Fibroblast of skin of right quadriceps (primary cell): ENCODE results near the gene CACNA2D2.
A peak's percentile ranks its signal among the peaks of the same experiment; 100 is the strongest.

Source experiments
- DNase-seq: peaks from one replicate; pipeline ENCODE4 v3.0.0-alpha.2; 2013

Gene CACNA2D2

DNA sequence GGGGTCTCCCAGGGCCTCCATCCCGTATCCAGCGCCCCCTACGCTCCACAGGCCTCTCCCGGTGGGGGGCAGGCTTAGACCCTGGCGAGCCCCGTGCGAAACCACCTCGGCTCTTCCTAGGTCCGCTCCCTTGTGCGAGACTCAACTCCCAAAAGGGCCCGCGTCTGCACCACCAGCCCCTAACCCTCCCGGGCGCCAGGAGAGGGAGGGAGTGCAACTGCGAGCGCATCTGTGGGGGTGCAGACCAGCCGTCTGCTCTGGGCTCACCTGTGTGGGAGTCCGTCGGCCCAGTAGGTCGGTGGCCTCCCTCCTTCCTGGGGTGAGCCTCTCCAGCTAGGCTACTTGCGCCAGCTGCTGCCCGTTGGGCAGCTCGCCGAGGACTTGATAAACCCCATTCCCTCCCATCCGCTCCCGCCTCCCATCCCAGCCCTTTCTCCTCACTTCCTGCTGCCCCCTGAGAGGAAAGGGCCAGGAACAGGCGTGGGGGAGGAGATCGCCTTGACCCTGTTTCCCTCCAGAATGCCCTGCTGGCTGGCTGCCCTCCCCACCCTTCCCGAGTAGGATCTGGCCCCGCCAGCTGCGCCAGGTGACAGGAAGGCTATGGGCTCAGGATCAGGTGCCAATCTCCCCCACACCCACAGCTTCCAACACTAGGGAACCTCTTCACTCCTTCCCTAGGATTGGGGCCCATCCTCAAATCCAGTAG, 180.9 kb downstream of the CACNA2D2 start, which contains the start of gene HYAL2:
HYAL2 (minus strand) TSS at position 360 of the 706 bp plus-strand sequence. CDS start 2,256 bp downstream, outside the sequence.
- DNase-seq = no peak

GRCh38 chr3:50322115-50322385, 181.4 kb downstream of the CACNA2D2 start:
- DNase-seq = no peak

DNA sequence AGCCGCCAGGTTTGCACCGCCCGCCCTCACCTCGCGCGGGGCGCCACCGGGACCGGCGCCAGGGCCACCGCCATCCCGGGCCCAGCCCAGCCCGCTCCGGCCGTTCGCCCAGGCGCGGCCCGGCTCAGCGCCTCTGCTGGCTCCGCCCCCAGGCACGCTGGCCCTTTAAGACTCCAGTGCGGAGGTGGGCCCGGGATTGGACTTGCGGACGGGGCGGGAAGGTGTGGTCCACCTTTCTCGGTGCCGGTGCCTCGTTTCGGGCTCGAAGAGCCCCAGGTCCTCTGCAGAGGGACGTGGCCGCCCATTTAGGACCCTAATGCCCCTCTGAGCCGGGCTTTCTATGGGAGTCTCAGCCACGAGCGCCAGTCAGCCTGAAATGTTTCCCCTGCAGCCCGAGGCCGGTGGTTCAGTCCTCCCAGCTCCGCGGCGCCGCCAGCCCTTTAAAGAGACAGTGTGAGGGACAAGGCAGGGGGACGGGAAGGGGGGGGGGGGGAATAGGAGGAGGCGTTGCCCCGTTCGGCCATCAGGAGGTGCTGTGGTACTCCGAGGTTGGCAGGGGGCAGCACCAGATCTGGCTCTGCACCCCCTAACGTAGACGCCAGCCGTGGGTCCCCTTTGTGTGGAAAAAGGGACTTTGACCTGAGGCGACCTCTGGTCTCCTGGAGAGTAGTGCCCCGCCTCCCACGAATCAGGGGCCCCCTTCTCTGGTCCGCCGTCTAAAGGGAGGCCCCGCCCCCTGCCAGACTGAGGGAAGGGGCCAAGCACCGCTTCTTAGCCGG, 181.9 kb downstream of the CACNA2D2 start:
- peak; percentile 88 for DNase-seq

DNA sequence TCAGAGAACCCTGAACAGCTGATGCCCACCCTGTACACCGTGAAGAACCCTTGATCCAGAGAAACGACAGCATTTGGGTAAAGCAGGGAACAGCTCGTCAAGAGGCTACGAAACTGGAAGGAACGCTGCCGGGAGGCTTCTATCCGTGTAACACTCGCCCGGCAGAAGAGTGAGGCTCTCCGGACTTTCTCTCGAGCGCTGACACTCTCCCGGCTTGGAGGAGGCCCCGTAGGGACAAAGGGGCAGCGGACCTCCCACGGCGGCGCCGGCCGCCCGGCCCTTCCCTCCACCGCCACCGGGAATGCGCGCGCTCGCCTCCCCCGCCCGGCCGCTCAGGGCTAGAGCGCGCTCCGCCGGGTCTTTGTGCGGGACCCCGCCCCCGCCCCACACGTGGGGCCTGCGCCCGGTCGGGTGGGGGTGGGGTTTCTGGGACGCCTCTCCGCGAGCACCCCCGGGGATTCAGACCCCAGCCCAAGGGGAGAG, 182.5 kb downstream of the CACNA2D2 start:
- DNase-seq = peak; percentile 73

DNA sequence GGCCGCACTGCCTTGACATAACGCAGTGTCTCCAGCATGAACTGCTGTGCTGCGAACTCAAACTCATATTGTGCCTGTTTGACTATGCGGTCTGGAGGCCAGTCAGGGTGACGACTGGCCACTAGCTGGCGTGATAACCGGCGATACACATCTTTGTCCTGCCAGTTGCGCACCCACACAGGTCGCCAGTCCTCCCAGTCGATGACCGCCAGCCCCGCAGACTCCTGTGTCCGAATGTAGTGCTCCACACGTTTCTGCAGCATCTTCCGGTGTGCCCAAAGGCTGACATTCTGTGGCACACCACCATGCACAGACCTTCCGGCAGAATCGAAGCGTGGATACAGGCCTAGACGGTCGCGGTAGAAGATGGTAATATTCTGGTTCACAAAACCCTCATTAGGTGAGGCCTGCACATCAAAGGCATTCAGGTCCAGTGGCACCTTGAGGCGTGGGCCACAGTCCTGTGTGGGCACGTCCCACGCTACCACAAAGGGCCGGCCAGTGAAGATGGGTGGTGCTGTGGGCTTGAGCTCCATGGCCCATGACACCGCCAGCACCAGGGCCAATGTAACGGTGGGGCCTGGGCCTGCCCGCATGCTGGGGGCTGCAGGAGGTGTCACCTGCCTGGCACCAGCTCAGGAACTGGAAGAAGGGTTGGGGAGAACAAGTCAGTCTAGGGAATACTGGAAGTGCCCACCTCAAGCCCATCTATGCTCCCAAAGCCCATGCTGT, 183.4 kb downstream of the CACNA2D2 start:
- DNase-seq = no peak

- no peak for DNase-seq
Observed at GRCh38 chr3:50319181-50319893, 184.1 kb downstream of the CACNA2D2 start.

- DNase-seq = no peak
Observed at GRCh38 chr3:50318615-50319014, 184.8 kb downstream of the CACNA2D2 start.

DNA sequence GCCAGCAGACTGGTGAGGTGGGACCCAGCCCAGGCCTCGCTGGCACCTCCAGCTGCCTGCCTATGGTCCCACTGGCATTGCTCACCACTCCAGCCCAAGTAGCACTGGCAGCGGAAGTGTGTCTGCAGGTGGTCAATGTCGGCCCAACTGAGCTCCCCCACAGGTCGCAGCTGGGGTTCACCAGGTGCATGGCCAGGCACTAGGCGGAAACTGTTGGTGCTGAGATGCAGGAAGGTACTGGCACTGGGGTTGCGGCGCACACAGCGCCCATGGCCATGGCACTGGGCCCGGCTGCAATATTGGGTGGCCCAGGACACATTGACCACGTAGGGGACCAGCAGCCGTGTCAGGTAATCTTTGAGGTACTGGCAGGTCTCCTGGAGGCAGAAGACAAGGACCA, 185.3 kb downstream of the CACNA2D2 start:
- no peak for DNase-seq

DNA sequence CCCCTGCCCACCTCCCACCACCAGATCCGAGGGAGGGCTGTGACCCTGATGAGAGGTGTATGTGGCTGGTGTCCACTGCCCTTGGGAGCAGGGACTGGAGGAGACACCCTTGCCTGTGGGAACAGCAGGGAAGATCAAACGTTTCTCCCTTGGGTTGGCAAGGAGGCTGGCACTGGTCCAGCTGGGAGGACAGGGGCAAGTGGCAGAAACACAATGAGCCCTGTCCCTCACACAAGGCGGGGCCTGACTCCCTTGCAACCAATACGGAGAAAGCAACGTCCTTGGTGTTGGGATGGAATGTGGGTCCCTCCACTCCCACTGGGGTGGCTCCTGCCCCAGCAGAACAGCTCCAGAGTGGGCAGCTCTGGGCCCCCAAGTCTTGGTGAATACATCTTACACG, 186.1 kb downstream of the CACNA2D2 start:
- no peak for DNase-seq

GRCh38 chr3:50316657-50317242, 186.7 kb downstream of the CACNA2D2 start:
- no peak for DNase-seq

DNA sequence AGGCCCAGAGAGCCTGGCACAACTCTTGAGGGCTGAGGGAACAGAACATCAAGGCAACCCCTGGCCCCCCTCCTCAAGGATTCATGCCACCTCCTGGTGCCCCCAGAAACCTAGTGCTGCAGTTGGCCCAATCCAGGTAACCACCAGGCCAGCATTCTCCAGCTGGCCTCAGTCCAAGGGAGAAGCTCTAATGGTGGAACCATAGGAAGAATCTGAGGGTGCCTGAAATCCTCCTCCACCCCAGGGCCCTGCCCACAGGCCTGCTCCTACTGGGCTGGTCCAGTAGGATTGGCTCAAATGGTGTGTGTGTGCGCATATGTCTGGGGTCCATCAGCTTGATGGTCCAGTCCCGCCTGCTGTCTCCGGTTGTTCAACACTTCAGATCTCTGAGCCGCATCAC, 188.6 kb downstream of the CACNA2D2 start:
- no peak for DNase-seq

DNA sequence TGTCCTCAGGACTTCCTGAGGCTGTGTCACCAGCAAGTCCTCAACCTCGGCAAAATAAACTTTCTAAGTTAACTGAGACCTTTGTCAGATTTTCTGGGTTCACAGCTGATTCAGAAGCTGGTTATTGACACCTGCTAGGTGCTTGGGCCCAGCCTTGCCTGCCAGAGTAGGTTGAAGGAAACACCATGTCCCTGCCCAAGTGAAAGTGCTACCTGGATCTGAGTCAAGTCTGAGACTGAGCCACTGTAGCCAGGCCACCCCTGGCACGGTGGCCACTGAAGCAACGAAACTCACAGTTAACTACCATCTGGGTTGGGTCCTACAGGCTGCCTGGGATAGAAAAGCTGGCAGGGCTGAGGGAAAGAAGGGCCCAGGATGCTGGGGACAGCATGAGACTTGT, 189.1 kb downstream of the CACNA2D2 start:
- DNase-seq = no peak
